SK-N-SH (cell line): Measurements from ENCODE around the gene RHBDL1. TPM values are rescaled to one million over a fixed set of nuclear protein-coding genes. Genes with fewer than 3 reads are reported as not detected.

Source experiments
- CTCF ChIA-PET: fragments of 300-600, 350-600 bp; formaldehyde crosslinking; extraction: SDS; loops from one replicate; lab custom pipeline; 2021; lab: Yijun Ruan, JAX
- POLR2A ChIA-PET: fragments of 350-600 bp; sonication (Branson Sonifier 250); formaldehyde crosslinking; extraction: SDS; loops from one replicate; lab custom pipeline; 2020; ENCODE audit warnings: antibody characterized with exemption, inconsistent platforms; lab: Yijun Ruan, JAX
- DNase-seq: peaks from one replicate; pipeline ENCODE4 v3.0.0; 2012
- H2AFZ ChIP-seq: fragments of 200-600 bp; sonication (generic); 2 replicates; pipeline ENCODE4 v1.8.1; 2016; ENCODE audit warnings: antibody characterized with exemption, mild to moderate bottlenecking, low read depth
- H3F3A ChIP-seq: fragments of 200-600 bp; sonication (generic); replicated peaks from 2 replicates; pipeline ENCODE3; 2016; ENCODE audit warnings: antibody characterized with exemption, mild to moderate bottlenecking; ENCODE audit not compliant: insufficient read depth
- H3K27ac ChIP-seq, 2 experiments: fragments of 200-500 bp in 1 of 2; fragments of 200-600 bp in 1 of 2; sonication (Bioruptor generic) in 1 of 2; sonication (generic), shearing (Covaris generic) in 1 of 2; 2 replicates each; pipeline versions ENCODE4 v1.5.1 to v1.6.1; 2014 to 2016; ENCODE audit warnings: low read depth in 2 of 2, inconsistent platforms in 1 of 2, low read length in 1 of 2, mild to moderate bottlenecking in 1 of 2, mixed read lengths in 1 of 2
- H3K27me3 ChIP-seq: fragments of 200-600 bp; sonication (generic), shearing (Covaris generic); 2 replicates; pipeline ENCODE4 v1.6.1; 2016; ENCODE audit warnings: mixed run types; ENCODE audit not compliant: insufficient read depth
- H3K36me3 ChIP-seq, 2 experiments: fragments of 200-500 bp in 1 of 2; fragments of 200-600 bp in 1 of 2; sonication (Bioruptor generic) in 1 of 2; sonication (generic) in 1 of 2; replicated peaks in 1 of 2; 2 replicates each; pipeline versions ENCODE3 to v1.5.1; 2014 to 2016; ENCODE audit warnings: low read length in 1 of 2, mild to moderate bottlenecking in 1 of 2; ENCODE audit not compliant: insufficient read depth in 2 of 2, control insufficient read depth in 1 of 2
- H3K4me1 ChIP-seq, 2 experiments: fragments of 200-500 bp in 1 of 2; fragments of 200-600 bp in 1 of 2; sonication (Bioruptor generic) in 1 of 2; sonication (generic), shearing (Covaris generic) in 1 of 2; 2 replicates each; pipeline versions ENCODE4 v1.5.1 to v1.6.1; 2014 to 2016; ENCODE audit warnings: low read depth in 1 of 2, low read length in 1 of 2, mixed run types in 1 of 2; ENCODE audit not compliant: insufficient read depth in 2 of 2, control insufficient read depth in 1 of 2
- H3K4me2 ChIP-seq: fragments of 200-600 bp; sonication (generic), shearing (Covaris generic); 2 replicates; pipeline ENCODE4 v1.6.1; 2017; ENCODE audit warnings: mixed run types
- H3K4me3 ChIP-seq, 2 experiments: fragments of 200-500 bp in 1 of 2; fragments of 200-600 bp in 1 of 2; sonication (Bioruptor generic) in 1 of 2; sonication (generic), shearing (Covaris generic) in 1 of 2; 2 replicates each; pipeline versions ENCODE4 v1.5.1 to v1.8.1; 2014 to 2016; ENCODE audit warnings: low read depth in 2 of 2, inconsistent platforms in 1 of 2, low read length in 1 of 2, mild to moderate bottlenecking in 1 of 2, mixed read lengths in 1 of 2, moderate library complexity in 1 of 2
- H3K79me2 ChIP-seq: fragments of 200-600 bp; sonication (generic); 2 replicates; pipeline ENCODE4 v1.8.1; 2017; ENCODE audit warnings: mild to moderate bottlenecking; ENCODE audit not compliant: insufficient read depth
- H3K9ac ChIP-seq: fragments of 200-600 bp; sonication (generic); 2 replicates; pipeline ENCODE4 v1.6.1; 2017; ENCODE audit warnings: mixed run types
- H3K9me2 ChIP-seq: fragments of 200-600 bp; sonication (generic); 2 replicates; pipeline ENCODE4 v1.6.1; 2017; ENCODE audit warnings: mixed run types
- H3K9me3 ChIP-seq: fragments of 200-600 bp; sonication (generic); 2 replicates; pipeline ENCODE4 v1.6.1; 2017; ENCODE audit warnings: mixed run types, mild to moderate bottlenecking, moderate library complexity
- H4K20me1 ChIP-seq: fragments of 200-600 bp; sonication (generic); 2 replicates; pipeline ENCODE4 v1.6.1; 2017; ENCODE audit warnings: mild to moderate bottlenecking, mixed run types; ENCODE audit not compliant: insufficient read depth
- CHD2 ChIP-seq: fragments of 150-350 bp; IDR thresholded peaks from 2 replicates; pipeline ENCODE4 v1.6.1; 2018; ENCODE audit warnings: low read length; ENCODE audit not compliant: partially characterized antibody
- CTCF ChIP-seq: fragments of 200-600 bp; sonication (generic); IDR thresholded peaks from 2 replicates; pipeline ENCODE4 v1.6.1; 2017; ENCODE audit warnings: antibody characterized with exemption, mild to moderate bottlenecking, moderate library complexity
- EZH2phosphoT487 ChIP-seq: fragments of 200-600 bp; sonication (generic); IDR thresholded peaks from 2 replicates; pipeline ENCODE4 v1.6.1; 2017; ENCODE audit warnings: low read depth, mixed run types, mild to moderate bottlenecking, antibody characterized with exemption, moderate library complexity, borderline replicate concordance
- FOXJ3 ChIP-seq: sonication (generic); formaldehyde crosslinking; IDR thresholded peaks from 2 replicates; pipeline ENCODE4 v1.5.1; 2020; ENCODE audit warnings: mild to moderate bottlenecking, missing genetic modification reagents
- GATA2 ChIP-seq: sonication (generic); formaldehyde crosslinking; IDR thresholded peaks from 2 replicates; pipeline ENCODE4 v1.5.0; 2020; ENCODE audit warnings: mild to moderate bottlenecking, missing genetic modification reagents
- JUND ChIP-seq: IDR thresholded peaks from 2 replicates; pipeline ENCODE4 v1.4.0; 2012
- MEF2A ChIP-seq: IDR thresholded peaks from 2 replicates; pipeline ENCODE4 v1.4.0; 2012; ENCODE audit warnings: low read depth, borderline replicate concordance
- NRF1 ChIP-seq: IDR thresholded peaks from 2 replicates; pipeline ENCODE4 v1.6.1; 2012; ENCODE audit warnings: low read depth, mild to moderate bottlenecking, low read length
- PBX3 ChIP-seq: IDR thresholded peaks from 2 replicates; pipeline ENCODE4; 2012
- POLR2AphosphoS5 ChIP-seq: IDR thresholded peaks from 2 replicates; pipeline ENCODE4 v1.6.1; 2012; ENCODE audit warnings: low read depth, low read length
- RCOR1 ChIP-seq: fragments of 150-350 bp; IDR thresholded peaks from 2 replicates; pipeline ENCODE4 v1.6.1; 2017; ENCODE audit warnings: antibody characterized with exemption, low read length
- RFX5 ChIP-seq: IDR thresholded peaks from 2 replicates; pipeline ENCODE4 v1.6.1; 2012; ENCODE audit warnings: mild to moderate bottlenecking, improper control_type of control experiment, low read length
- RXRA ChIP-seq: IDR thresholded peaks from 2 replicates; pipeline ENCODE4 v1.4.0; 2012; ENCODE audit warnings: low read depth, mild to moderate bottlenecking, borderline replicate concordance
- SIN3A ChIP-seq: IDR thresholded peaks from 2 replicates; pipeline ENCODE4 v1.6.1; 2012; ENCODE audit warnings: low read depth, mild to moderate bottlenecking, low read length, moderate library complexity, borderline replicate concordance
- TAF1 ChIP-seq: IDR thresholded peaks from 2 replicates; pipeline ENCODE4 v1.6.1; 2012; ENCODE audit warnings: low read depth, mild to moderate bottlenecking, low read length, moderate library complexity, borderline replicate concordance
- USF1 ChIP-seq: IDR thresholded peaks from 2 replicates; pipeline ENCODE4 v1.4.0; 2012; ENCODE audit warnings: low read depth, borderline replicate concordance
- USF2 ChIP-seq: fragments of 150-350 bp; IDR thresholded peaks from 2 replicates; pipeline ENCODE4 v1.6.1; 2017; ENCODE audit warnings: antibody characterized with exemption, low read length, low read depth, borderline replicate concordance
- YY1 ChIP-seq: IDR thresholded peaks from 2 replicates; pipeline ENCODE4 v1.4.0; 2012; ENCODE audit warnings: low read depth, mild to moderate bottlenecking
- WGBS: methylation state at CpG from one replicate; pipeline ENCODE4 v1.1.6; 2017; ENCODE audit warnings: low lambda C conversion rate; 5-methylcytosine and 5-hydroxymethylcytosine counted together
- polyA plus RNA-seq, 3 experiments: library from polyadenylated mRNA; depleted of rRNA; stranded (reverse); fragments of >200 nt; gene quantifications; 2 replicates each; pipeline ENCODE4 v1.2.3, GENCODE V29; 2012

Gene RHBDL1
- polyA plus RNA-seq, 1 of the 3 experiments (the other 2 are of a cell fraction) = 4.1 TPM

GRCh38 chr16:718389-718788, 42.9 kb downstream of the RHBDL1 start:
- Histone ChIP-seq H3K36me3 (peaks cover 0 to 6% of the 10 kb centered on the region in 2 experiments), H4K20me1 (peaks cover 24% of the 10 kb centered on the region; the same call in 1 of the 2 replicates), H3K27me3 (no peaks in the 10 kb centered on the region), H3K9ac (no peak overlapping the region), H3K4me2 (no peak overlapping the region), H3K9me2 (no peaks in the 10 kb centered on the region), H3K4me3 (no peak overlapping the region), H3K79me2 (peaks cover 2% of the 10 kb centered on the region; the same call in 1 of the 2 replicates), H3K4me1 (peaks cover 12 to 53% of the 10 kb centered on the region in 2 experiments; a peak in 3 of 4 replicates), H3K27ac (peak overlapping the region in 1 of 2 experiments; percentile 99; a peak in 1 of 4 replicates), H3F3A (peaks cover 14% of the 10 kb centered on the region), H2AFZ (no peak overlapping the region), H3K9me3 (no peaks in the 10 kb centered on the region)
- ChIA-PET CTCF (interaction anchor here (0.6 to 22.4 kb wide), 6 partner anchors 5 to 67 kb away, joined by 3 to 358 read pairs (median 26); partner anchors contain the start of genes ANTKMT, CCDC78, CIAO3 and FBXL16), POLR2A (interaction anchor here (3.8 kb wide), 1 partner anchor 9 kb away, joined by 19 read pairs; no protein-coding TSS in a partner anchor)
- 93% methylated on average over 8 of the region's 9 CpGs for WGBS
- no peak for DNase-seq
- TF ChIP-seq FOXJ3 (no peak), SIN3A (no peak), PBX3 (no peak), RCOR1 (no peak), POLR2AphosphoS5 (no peak), EZH2phosphoT487 (no peak), USF1 (no peak), RFX5 (no peak), CTCF (no peak), NRF1 (no peak), RXRA (no peak), GATA2 (CRISPR knock-in tag) (no peak), MEF2A (no peak), YY1 (no peak), TAF1 (no peak), CHD2 (no peak), JUND (no peak), USF2 (no peak)
